ENCODE data around the gene DPYSL3. TPM values are rescaled to one million over a fixed set of nuclear protein-coding genes. Genes with fewer than 3 reads are reported as not detected.

Gene DPYSL3
- total and polyA plus RNA-seq, 7 experiments from 2014 or later, result 0.08 to 1.2 (median 0.11) TPM; not detected in 4

DNA sequence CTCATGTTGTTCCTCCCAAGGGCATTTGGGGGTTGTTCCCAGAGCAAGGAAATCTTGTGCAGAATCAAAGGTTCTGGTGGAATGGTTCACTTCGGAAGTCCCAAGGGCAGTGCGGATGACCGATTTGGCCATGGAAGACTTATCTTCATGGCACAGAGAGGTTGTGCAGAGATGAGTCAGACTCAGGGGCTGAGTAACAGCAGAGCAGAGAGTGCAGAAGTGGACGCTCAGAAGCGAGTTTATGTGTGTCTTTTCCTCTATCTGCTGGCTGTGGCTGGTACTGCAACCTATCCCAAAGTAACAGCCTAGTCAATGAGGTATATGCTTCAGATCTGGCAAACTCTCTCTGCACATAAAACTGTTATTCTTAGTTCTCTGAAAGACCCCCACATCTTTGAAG, 118.1 kb downstream of the DPYSL3 start:
- H3K4me1 ChIP-seq (ENCODE audit: control insufficient read depth in 2 of 2, insufficient read depth in 2 of 2, low read length in 2 of 2), result no peaks in the 10 kb centered on the region
- intact Hi-C loops (cut with micrococcal nuclease), result no loop called here
- H3K36me3 ChIP-seq (ENCODE audit: control insufficient read depth in 2 of 3, insufficient read depth in 3 of 3, low read length in 3 of 3), result no peaks in the 10 kb centered on the region
- DNase-seq, result no peak
- peak; percentile 41 for ATAC-seq
- Mint-ChIP-seq H3K27me3 (peaks cover 0 to 15% (median 0%) of the 10 kb centered on the region in 5 donors), H3K27ac (no peak overlapping the region), H3K9me3 (peaks cover 0 to 2% (median 0%) of the 10 kb centered on the region in 11 donors), H3K4me3 (no peak overlapping the region), H3K4me1 (no peaks in the 10 kb centered on the region), H3K36me3 (no peaks in the 10 kb centered on the region)
- no peak overlapping the region for H3K4me3 ChIP-seq (ENCODE audit: low read length)
- H3K9me3 ChIP-seq (ENCODE audit: control insufficient read depth in 2 of 3, low read length in 3 of 3), result no peaks in the 10 kb centered on the region
- ChIA-PET CTCF (no interaction called here), POLR2A (interaction anchor here (0.6 kb wide), 1 partner anchor 86 kb away, joined by 3 read pairs; no protein-coding TSS in a partner anchor)
- no peak overlapping the region for H3K27ac ChIP-seq (ENCODE audit: low read depth, low read length)
- no peaks in the 10 kb centered on the region for H3K27me3 ChIP-seq (ENCODE audit: control insufficient read depth in 2 of 2, insufficient read depth in 2 of 2, low read length in 2 of 2)

GRCh38 chr5:147390654-147391225, 119.1 kb downstream of the DPYSL3 start:
- Histone ChIP-seq H3K4me3 (ENCODE audit: low read length) (no peak overlapping the region), H3K4me1 (ENCODE audit: control insufficient read depth in 2 of 2, insufficient read depth in 2 of 2, low read length in 2 of 2) (no peaks in the 10 kb centered on the region), H3K27me3 (ENCODE audit: control insufficient read depth in 2 of 2, insufficient read depth in 2 of 2, low read length in 2 of 2) (no peaks in the 10 kb centered on the region), H3K9me3 (ENCODE audit: control insufficient read depth in 2 of 3, low read length in 3 of 3) (no peaks in the 10 kb centered on the region), H3K36me3 (ENCODE audit: control insufficient read depth in 2 of 3, insufficient read depth in 3 of 3, low read length in 3 of 3) (no peaks in the 10 kb centered on the region), H3K27ac (ENCODE audit: low read depth, low read length) (no peak overlapping the region)
- ChIA-PET CTCF (no interaction called here), POLR2A (no interaction called here)
- DNase-seq, result no peak
- no peaks in the 10 kb centered on the region for H3K4me1 Mint-ChIP-seq
- peaks cover 0 to 2% (median 0%) of the 10 kb centered on the region in 11 donors for H3K9me3 Mint-ChIP-seq
- no peak for ATAC-seq
- no peak overlapping the region for H3K4me3 Mint-ChIP-seq
- H3K27me3 Mint-ChIP-seq, result peaks cover 0 to 15% (median 0%) of the 10 kb centered on the region in 5 donors
- H3K27ac Mint-ChIP-seq, result no peak overlapping the region
- no peaks in the 10 kb centered on the region for H3K36me3 Mint-ChIP-seq
- intact Hi-C loops (cut with micrococcal nuclease), result no loop called here

GRCh38 chr5:147388184-147389108, 121.4 kb downstream of the DPYSL3 start:
- DNase-seq, result no peak
- ChIA-PET CTCF (no interaction called here), POLR2A (no interaction called here)
- no peaks in the 10 kb centered on the region for H3K9me3 ChIP-seq (ENCODE audit: control insufficient read depth in 2 of 3, low read length in 3 of 3)
- H3K27me3 ChIP-seq (ENCODE audit: control insufficient read depth in 2 of 2, insufficient read depth in 2 of 2, low read length in 2 of 2), result no peaks in the 10 kb centered on the region
- intact Hi-C loops (cut with micrococcal nuclease), result no loop called here
- H3K36me3 ChIP-seq (ENCODE audit: control insufficient read depth in 2 of 3, insufficient read depth in 3 of 3, low read length in 3 of 3), result no peaks in the 10 kb centered on the region
- peaks cover 0 to 2% (median 0%) of the 10 kb centered on the region in 11 donors for H3K9me3 Mint-ChIP-seq
- no peak overlapping the region for H3K27ac ChIP-seq (ENCODE audit: low read depth, low read length)
- no peak overlapping the region for H3K27ac Mint-ChIP-seq
- no peak overlapping the region for H3K4me3 ChIP-seq (ENCODE audit: low read length)
- no peaks in the 10 kb centered on the region for H3K4me1 ChIP-seq (ENCODE audit: control insufficient read depth in 2 of 2, insufficient read depth in 2 of 2, low read length in 2 of 2)
- no peaks in the 10 kb centered on the region for H3K36me3 Mint-ChIP-seq
- H3K4me3 Mint-ChIP-seq, result no peak overlapping the region
- H3K27me3 Mint-ChIP-seq, result peaks cover 0 to 15% (median 0%) of the 10 kb centered on the region in 5 donors
- ATAC-seq, result no peak
- H3K4me1 Mint-ChIP-seq, result no peaks in the 10 kb centered on the region

DNA sequence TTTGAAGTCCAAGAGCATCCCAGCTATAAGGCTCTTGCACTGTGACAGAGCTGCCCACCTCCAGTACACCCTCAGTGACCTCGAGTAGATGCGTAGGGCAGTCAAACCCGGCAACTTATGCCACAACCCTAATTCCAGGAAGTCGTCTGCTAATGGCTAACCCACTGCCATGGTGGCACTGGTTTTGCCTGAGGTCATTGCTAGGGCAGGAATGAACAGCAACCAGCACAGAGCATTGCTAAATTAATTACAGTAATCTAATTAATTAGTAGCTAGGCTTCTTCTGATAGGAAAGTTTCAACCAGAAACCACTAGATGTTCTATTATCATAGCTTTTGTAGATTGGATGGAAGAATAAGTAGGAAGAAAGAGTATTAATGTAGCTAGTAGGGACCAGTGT, 122.8 kb downstream of the DPYSL3 start:
- Histone ChIP-seq H3K27ac (ENCODE audit: low read depth, low read length) (no peak overlapping the region), H3K36me3 (ENCODE audit: control insufficient read depth in 2 of 3, insufficient read depth in 3 of 3, low read length in 3 of 3) (no peaks in the 10 kb centered on the region), H3K4me1 (ENCODE audit: control insufficient read depth in 2 of 2, insufficient read depth in 2 of 2, low read length in 2 of 2) (no peaks in the 10 kb centered on the region), H3K9me3 (ENCODE audit: control insufficient read depth in 2 of 3, low read length in 3 of 3) (no peaks in the 10 kb centered on the region), H3K4me3 (ENCODE audit: low read length) (no peak overlapping the region), H3K27me3 (ENCODE audit: control insufficient read depth in 2 of 2, insufficient read depth in 2 of 2, low read length in 2 of 2) (no peaks in the 10 kb centered on the region)
- no peak overlapping the region for H3K27ac Mint-ChIP-seq
- peaks cover 0 to 15% (median 4%) of the 10 kb centered on the region in 5 donors for H3K27me3 Mint-ChIP-seq
- intact Hi-C loops (cut with micrococcal nuclease), result no loop called here
- no peaks in the 10 kb centered on the region for H3K36me3 Mint-ChIP-seq
- H3K4me1 Mint-ChIP-seq, result no peaks in the 10 kb centered on the region
- ATAC-seq (no peak), DNase-seq (no peak)
- CTCF ChIA-PET, result no interaction called here
- peaks cover 0 to 2% (median 0%) of the 10 kb centered on the region in 11 donors for H3K9me3 Mint-ChIP-seq
- POLR2A ChIA-PET, result no interaction called here
- H3K4me3 Mint-ChIP-seq, result no peak overlapping the region

- Mint-ChIP-seq H3K4me3 (no peak overlapping the region), H3K27me3 (peaks cover 0 to 21% (median 6%) of the 10 kb centered on the region in 5 donors), H3K27ac (no peak overlapping the region), H3K9me3 (peaks cover 0 to 10% (median 0%) of the 10 kb centered on the region in 11 donors), H3K36me3 (peaks cover 0 to 3% (median 0%) of the 10 kb centered on the region in 5 donors), H3K4me1 (peaks cover 0 to 2% (median 0%) of the 10 kb centered on the region in 7 donors)
- DNase-seq (no peak), ATAC-seq (no peak)
- POLR2A ChIA-PET, result no interaction called here
- no peaks in the 10 kb centered on the region for H3K4me1 ChIP-seq (ENCODE audit: control insufficient read depth in 2 of 2, insufficient read depth in 2 of 2, low read length in 2 of 2)
- no peaks in the 10 kb centered on the region for H3K36me3 ChIP-seq (ENCODE audit: control insufficient read depth in 2 of 3, insufficient read depth in 3 of 3, low read length in 3 of 3)
- CTCF ChIA-PET, result no interaction called here
- H3K27ac ChIP-seq (ENCODE audit: low read depth, low read length), result no peak overlapping the region
- H3K9me3 ChIP-seq (ENCODE audit: control insufficient read depth in 2 of 3, low read length in 3 of 3), result no peaks in the 10 kb centered on the region
- intact Hi-C loops (cut with micrococcal nuclease), result no loop called here
- no peak overlapping the region for H3K4me3 ChIP-seq (ENCODE audit: low read length)
- no peaks in the 10 kb centered on the region for H3K27me3 ChIP-seq (ENCODE audit: control insufficient read depth in 2 of 2, insufficient read depth in 2 of 2, low read length in 2 of 2)
These were observed 125.3 kb downstream of the DPYSL3 start for GRCh38 chr5:147384346-147385193.

DNA sequence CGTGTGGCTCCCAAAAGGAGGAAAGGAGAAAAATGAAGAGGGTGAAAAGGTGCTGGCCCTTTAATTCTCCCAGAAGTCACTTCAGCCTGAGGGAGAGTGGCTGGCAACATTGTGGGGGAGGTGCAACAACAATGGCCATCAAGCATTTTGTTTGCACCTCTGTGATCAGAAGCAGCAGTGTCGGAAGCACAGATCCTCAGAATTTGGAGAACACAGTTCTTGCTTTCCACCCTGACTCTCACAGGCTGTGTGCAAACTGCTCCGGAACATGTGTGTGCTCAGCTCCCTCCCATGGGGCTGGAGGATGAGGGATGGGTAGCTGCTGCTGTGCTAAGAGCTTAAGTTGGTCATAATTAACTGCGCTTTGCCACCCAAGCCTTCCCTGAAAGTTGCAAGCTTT, 127.1 kb downstream of the DPYSL3 start:
- no peak overlapping the region for H3K4me3 Mint-ChIP-seq
- H3K27ac ChIP-seq (ENCODE audit: low read depth, low read length), result no peak overlapping the region
- peaks cover 0 to 17% (median 4%) of the 10 kb centered on the region in 11 donors for H3K9me3 Mint-ChIP-seq
- ATAC-seq, result no peak
- DNase-seq, result no peak
- H3K36me3 Mint-ChIP-seq, result peaks cover 0 to 4% (median 0%) of the 10 kb centered on the region in 5 donors
- no peaks in the 10 kb centered on the region for H3K36me3 ChIP-seq (ENCODE audit: control insufficient read depth in 2 of 3, insufficient read depth in 3 of 3, low read length in 3 of 3)
- ChIA-PET CTCF (no interaction called here), POLR2A (no interaction called here)
- H3K27me3 Mint-ChIP-seq, result peaks cover 0 to 20% (median 0%) of the 10 kb centered on the region in 5 donors
- no peaks in the 10 kb centered on the region for H3K9me3 ChIP-seq (ENCODE audit: control insufficient read depth in 2 of 3, low read length in 3 of 3)
- no peaks in the 10 kb centered on the region for H3K27me3 ChIP-seq (ENCODE audit: control insufficient read depth in 2 of 2, insufficient read depth in 2 of 2, low read length in 2 of 2)
- H3K27ac Mint-ChIP-seq, result no peak overlapping the region
- no peaks in the 10 kb centered on the region for H3K4me1 ChIP-seq (ENCODE audit: control insufficient read depth in 2 of 2, insufficient read depth in 2 of 2, low read length in 2 of 2)
- H3K4me1 Mint-ChIP-seq, result peaks cover 0 to 2% (median 0%) of the 10 kb centered on the region in 7 donors
- intact Hi-C loops (cut with micrococcal nuclease), result no loop called here
- H3K4me3 ChIP-seq (ENCODE audit: low read length), result no peak overlapping the region

All from naive thymus-derived CD4-positive, alpha-beta T cell (primary cell).